CD14-positive monocyte (primary cell): ENCODE measurements around the gene RHOBTB1. TPM values are rescaled to one million over a fixed set of nuclear protein-coding genes. Genes with fewer than 3 reads are reported as not detected.

ENCODE experiments used
- DNase-seq, 3 donors: peaks; one replicate each; pipeline ENCODE4 v3.0.0-alpha.2; 2011 to 2022
- H2AFZ ChIP-seq: 2 replicates; pipeline ENCODE4 v1.6.0; 2012; ENCODE audit warnings: mild to moderate bottlenecking, low read depth, low read length, inconsistent platforms; ENCODE audit not compliant: insufficient read depth, poor library complexity, severe bottlenecking
- H3K27ac ChIP-seq, 2 donors: 1 replicate in 1 of 2; 2 replicates in 1 of 2; pipeline ENCODE4 v1.5.1; 2012 to 2013; ENCODE audit warnings: low read length in 2 of 2, control low read depth in 1 of 2, inconsistent platforms in 1 of 2, low read depth in 1 of 2, mild to moderate bottlenecking in 1 of 2
- H3K27me3 ChIP-seq, 2 donors: one replicate each; pipeline versions ENCODE4 v1.6.0 to v1.6.1; 2011 to 2013; ENCODE audit warnings: low read length in 2 of 2; ENCODE audit not compliant: control insufficient read depth in 2 of 2, insufficient read depth in 2 of 2
- H3K36me3 ChIP-seq, 2 donors: replicated peaks in 1 of 2; 1 replicate in 1 of 2; 2 replicates in 1 of 2; pipeline versions ENCODE4 v1.5.1 to v1.6.1; 2012 to 2013; ENCODE audit warnings: low read length in 2 of 2, control low read depth in 1 of 2, inconsistent platforms in 1 of 2, mild to moderate bottlenecking in 1 of 2; ENCODE audit not compliant: insufficient read depth in 2 of 2, control insufficient read depth in 1 of 2
- H3K4me1 ChIP-seq, 2 donors: 1 replicate in 1 of 2; 2 replicates in 1 of 2; pipeline versions ENCODE4 v1.5.1 to v1.6.1; 2012 to 2013; ENCODE audit warnings: low read length in 2 of 2, control low read depth in 1 of 2, inconsistent platforms in 1 of 2, mild to moderate bottlenecking in 1 of 2, moderate library complexity in 1 of 2; ENCODE audit not compliant: insufficient read depth in 2 of 2, control insufficient read depth in 1 of 2
- H3K4me2 ChIP-seq: replicated peaks from 2 replicates; pipeline ENCODE3; 2012; ENCODE audit warnings: low read length, moderate library complexity, mild to moderate bottlenecking; ENCODE audit not compliant: poor library complexity, severe bottlenecking; ENCODE audit errors: extremely low read depth
- H3K4me3 ChIP-seq, 3 experiments: fragments of 200-600 bp in 1 of 3; sonication (generic) in 1 of 3; replicated peaks in 1 of 3; 1 replicate in 2 of 3; 2 replicates in 1 of 3; pipeline ENCODE4 v1.5.1; 2011 to 2013; ENCODE audit warnings: low read length in 3 of 3, mild to moderate bottlenecking in 3 of 3, control low read depth in 2 of 3, low read depth in 2 of 3, inconsistent platforms in 1 of 3, moderate library complexity in 1 of 3
- H3K79me2 ChIP-seq: 2 replicates; pipeline ENCODE4 v1.6.0; 2012; ENCODE audit warnings: mild to moderate bottlenecking, control low read depth, inconsistent platforms, low read length, moderate library complexity; ENCODE audit not compliant: insufficient read depth
- H3K9ac ChIP-seq: 2 replicates; pipeline ENCODE4 v1.6.0; 2017; ENCODE audit warnings: low read length, mild to moderate bottlenecking; ENCODE audit not compliant: insufficient read depth, poor library complexity, severe bottlenecking
- H3K9me3 ChIP-seq, 2 donors: replicated peaks in 1 of 2; 1 replicate in 1 of 2; 2 replicates in 1 of 2; pipeline versions ENCODE4 v1.5.1 to v1.6.1; 2012 to 2013; ENCODE audit warnings: low read length in 2 of 2, control low read depth in 1 of 2; ENCODE audit not compliant: control insufficient read depth in 1 of 2, insufficient read depth in 1 of 2
- H4K20me1 ChIP-seq: 2 replicates; pipeline ENCODE4 v1.6.0; 2012; ENCODE audit warnings: mild to moderate bottlenecking, low read length, control low read depth, moderate library complexity; ENCODE audit not compliant: insufficient read depth
- H3K27ac Mint-ChIP-seq, 7 donors: one replicate each; pipeline ENCODE4 v1.8.0; 2020; ENCODE audit warnings: mild to moderate bottlenecking in 7 of 7, mixed read lengths in 7 of 7, moderate library complexity in 6 of 7, inconsistent platforms in 2 of 7
- H3K27me3 Mint-ChIP-seq, 3 donors: one replicate each; pipeline ENCODE4 v1.8.0; 2021 to 2022; ENCODE audit warnings: low read depth in 3 of 3, mild to moderate bottlenecking in 3 of 3, mixed read lengths in 3 of 3, moderate library complexity in 3 of 3, inconsistent platforms in 1 of 3
- H3K36me3 Mint-ChIP-seq, 2 donors: one replicate each; pipeline ENCODE4 v1.8.0; 2020; ENCODE audit warnings: mixed read lengths in 2 of 2, inconsistent platforms in 1 of 2, mild to moderate bottlenecking in 1 of 2
- H3K4me1 Mint-ChIP-seq: one replicate; pipeline ENCODE4 v1.8.0; 2020; ENCODE audit warnings: mild to moderate bottlenecking, mixed read lengths
- H3K4me3 Mint-ChIP-seq, 2 donors: one replicate each; pipeline ENCODE4 v1.8.0; 2020; ENCODE audit warnings: mild to moderate bottlenecking in 2 of 2, mixed read lengths in 2 of 2, moderate library complexity in 1 of 2
- H3K9me3 Mint-ChIP-seq, 7 donors: one replicate each; pipeline ENCODE4 v1.8.0; 2020 to 2022; ENCODE audit warnings: mixed read lengths in 7 of 7, mild to moderate bottlenecking in 6 of 7, moderate library complexity in 6 of 7, inconsistent platforms in 2 of 7
- CTCF ChIP-seq: fragments of 200-600 bp; IDR thresholded peaks from one replicate; pipeline ENCODE4 v1.8.0; 2022; ENCODE audit warnings: antibody characterized with exemption, mild to moderate bottlenecking
- WGBS: methylation state at CpG from one replicate; pipeline ENCODE4 v1.1.5; 2013; ENCODE audit warnings: missing lambda C conversion rate; ENCODE audit not compliant: insufficient coverage; 5-methylcytosine and 5-hydroxymethylcytosine counted together
- intact Hi-C, 2 donors: fragments of 100-400 bp; cut with micrococcal nuclease; formaldehyde crosslinking; loops; one replicate each; pipeline versions ENCODE4 v1.15.0 to v1.15.1; 2023
- polyA plus RNA-seq, 3 donors: library from polyadenylated mRNA; depleted of rRNA in 1 of 3; unstranded in 2 of 3; stranded (reverse) in 1 of 3; fragments of 300-500 nt in 2 of 3; fragments of >200 nt in 1 of 3; fragmentation: Illumina TruSeq in 2 of 3; gene quantifications; 1 replicate in 2 of 3; 2 replicates in 1 of 3; pipeline ENCODE4 v1.2.3, GENCODE V29; 2012 to 2021

The RHOBTB1 gene
- polyA plus RNA-seq, 3 donors = 0.41 to 0.96 (median 0.62) TPM

- Histone ChIP-seq H3K4me1 (no peaks in the 10 kb centered on the region), H3K79me2 (no peaks in the 10 kb centered on the region), H3K4me3 (no peak overlapping the region), H3K4me2 (no peak overlapping the region), H3K27ac (no peak overlapping the region), H3K36me3 (no peaks in the 10 kb centered on the region), H3K27me3 (no peaks in the 10 kb centered on the region), H2AFZ (no peak overlapping the region), H3K9ac (no peak overlapping the region), H3K9me3 (peaks cover 0 to 8% of the 10 kb centered on the region in 2 donors), H4K20me1 (no peaks in the 10 kb centered on the region)
- H3K36me3 Mint-ChIP-seq = peaks cover 2 to 10% of the 10 kb centered on the region in 2 donors
- DNase-seq = no peak
- no peak overlapping the region for H3K27ac Mint-ChIP-seq
- no peak overlapping the region for H3K4me3 Mint-ChIP-seq
- TF ChIP-seq CTCF = no peak
- no peaks in the 10 kb centered on the region for H3K4me1 Mint-ChIP-seq
- intact Hi-C loops = no loop called here
- H3K27me3 Mint-ChIP-seq = no peaks in the 10 kb centered on the region
- 100% methylated on average over 1 of the region's 3 CpGs for WGBS
- peaks cover 5 to 14% (median 7%) of the 10 kb centered on the region in 7 donors for H3K9me3 Mint-ChIP-seq
Observed at GRCh38 chr10:60903096-60903495, 40.9 kb downstream of the RHOBTB1 start.

GRCh38 chr10:60901561-60902235 lies 42.3 kb downstream of the RHOBTB1 start:
- DNase-seq = no peak
- no peaks in the 10 kb centered on the region for H4K20me1 ChIP-seq
- H3K36me3 ChIP-seq = no peaks in the 10 kb centered on the region
- no peaks in the 10 kb centered on the region for H3K27me3 ChIP-seq
- no peaks in the 10 kb centered on the region for H3K4me1 Mint-ChIP-seq
- H3K79me2 ChIP-seq = no peaks in the 10 kb centered on the region
- no peak overlapping the region for H3K4me2 ChIP-seq
- no peak overlapping the region for H2AFZ ChIP-seq
- no peak overlapping the region for H3K4me3 ChIP-seq
- H3K4me3 Mint-ChIP-seq = no peak overlapping the region
- H3K27ac ChIP-seq = no peak overlapping the region
- H3K27ac Mint-ChIP-seq = peak overlapping the region in 1 of 7 donors; percentile 50
- H3K36me3 Mint-ChIP-seq = peaks cover 0 to 3% of the 10 kb centered on the region in 2 donors
- TF ChIP-seq CTCF = no peak
- WGBS = 99% methylated on average over 6 of the region's 6 CpGs
- H3K9me3 ChIP-seq = peaks cover 0 to 4% of the 10 kb centered on the region in 2 donors
- peaks cover under 1 to 8% (median 3%) of the 10 kb centered on the region in 7 donors for H3K9me3 Mint-ChIP-seq
- H3K27me3 Mint-ChIP-seq = no peaks in the 10 kb centered on the region
- no peaks in the 10 kb centered on the region for H3K4me1 ChIP-seq
- no peak overlapping the region for H3K9ac ChIP-seq
- intact Hi-C loops = no loop called here
